Measurements from ENCODE around the gene PMS1. TPM values are rescaled to one million over a fixed set of nuclear protein-coding genes. Genes with fewer than 3 reads are reported as not detected.
A peak's percentile ranks its signal among the peaks of the same experiment; 100 is the strongest.
"Not testable (repeated sequence)": the region's sequence is repeated elsewhere in the genome, so short reads cannot be mapped to it uniquely, and the experiment has no call there.

PMS1 gene
- total RNA-seq, 1 donor from 2014 or later = 23.9 TPM

- Mint-ChIP-seq H3K36me3 (ENCODE audit: low read depth) (peaks cover 12% of the 10 kb centered on the region), H3K4me1 (ENCODE audit: low read depth) (peaks cover 22% of the 10 kb centered on the region), H3K9me3 (ENCODE audit: low read depth) (no peaks in the 10 kb centered on the region), H3K27ac (ENCODE audit: unreplicated experiment) (no peak overlapping the region), H3K4me3 (ENCODE audit: unreplicated experiment) (no peak overlapping the region), H3K27me3 (ENCODE audit: low read depth) (no peaks in the 10 kb centered on the region)
- no peak for DNase-seq (ENCODE audit: low spot score)
- no peak for TF ChIP-seq CTCF (IDR thresholded peaks at IDR 0.05)
These were observed 46.3 kb downstream of the PMS1 start for GRCh38 chr2:189830510-189830909.

- Mint-ChIP-seq H3K4me1 (ENCODE audit: low read depth) (peaks cover 36% of the 10 kb centered on the region), H3K9me3 (ENCODE audit: low read depth) (no peaks in the 10 kb centered on the region), H3K4me3 (ENCODE audit: unreplicated experiment) (no peak overlapping the region), H3K27me3 (ENCODE audit: low read depth) (no peaks in the 10 kb centered on the region), H3K36me3 (ENCODE audit: low read depth) (peaks cover 8% of the 10 kb centered on the region), H3K27ac (ENCODE audit: unreplicated experiment) (peak overlapping the region; percentile 80)
- no peak for DNase-seq (ENCODE audit: low spot score)
- TF ChIP-seq CTCF (IDR thresholded peaks at IDR 0.05) = no peak
These were observed 49.8 kb downstream of the PMS1 start for GRCh38 chr2:189834059-189834458.

DNA sequence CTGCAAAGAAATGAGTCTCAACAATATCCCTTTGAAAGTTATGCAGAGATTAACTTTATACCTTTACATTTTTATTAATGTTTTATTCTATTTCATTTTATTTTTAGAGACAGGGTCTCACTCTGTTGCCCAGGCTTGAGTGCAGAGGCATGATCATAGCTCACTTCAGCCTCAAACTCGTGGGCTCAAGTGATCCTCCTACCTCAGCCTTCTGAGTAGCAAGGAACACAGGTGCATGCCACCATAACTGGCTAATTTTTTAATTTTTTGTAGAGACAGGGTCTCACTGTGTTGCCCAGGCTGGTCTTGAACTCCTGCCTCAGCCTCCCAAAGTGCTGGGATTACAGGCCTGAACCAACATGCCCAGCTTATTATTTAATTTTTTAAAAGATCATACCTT is 50.4 kb downstream of the PMS1 start:
- H3K4me1 Mint-ChIP-seq (ENCODE audit: low read depth) = peaks cover 36% of the 10 kb centered on the region
- not testable (repeated sequence) for DNase-seq (ENCODE audit: low spot score); H3K9me3 Mint-ChIP-seq (ENCODE audit: low read depth); H3K27me3 Mint-ChIP-seq (ENCODE audit: low read depth); H3K4me3 Mint-ChIP-seq (ENCODE audit: unreplicated experiment); H3K36me3 Mint-ChIP-seq (ENCODE audit: low read depth)
- H3K27ac Mint-ChIP-seq (ENCODE audit: unreplicated experiment) = peak overlapping the region; percentile 80

GRCh38 chr2:189835855-189836558 is 51.8 kb downstream of the PMS1 start:
- Mint-ChIP-seq H3K4me1 (ENCODE audit: low read depth) (peaks cover 36% of the 10 kb centered on the region), H3K27ac (ENCODE audit: unreplicated experiment) (peak overlapping the region; percentile 96), H3K27me3 (ENCODE audit: low read depth) (no peaks in the 10 kb centered on the region), H3K4me3 (ENCODE audit: unreplicated experiment) (no peak overlapping the region), H3K9me3 (ENCODE audit: low read depth) (no peaks in the 10 kb centered on the region), H3K36me3 (ENCODE audit: low read depth) (peaks cover 5% of the 10 kb centered on the region)
- TF ChIP-seq CTCF (IDR thresholded peaks at IDR 0.05) = no peak
- DNase-seq (ENCODE audit: low spot score) = no peak

DNA sequence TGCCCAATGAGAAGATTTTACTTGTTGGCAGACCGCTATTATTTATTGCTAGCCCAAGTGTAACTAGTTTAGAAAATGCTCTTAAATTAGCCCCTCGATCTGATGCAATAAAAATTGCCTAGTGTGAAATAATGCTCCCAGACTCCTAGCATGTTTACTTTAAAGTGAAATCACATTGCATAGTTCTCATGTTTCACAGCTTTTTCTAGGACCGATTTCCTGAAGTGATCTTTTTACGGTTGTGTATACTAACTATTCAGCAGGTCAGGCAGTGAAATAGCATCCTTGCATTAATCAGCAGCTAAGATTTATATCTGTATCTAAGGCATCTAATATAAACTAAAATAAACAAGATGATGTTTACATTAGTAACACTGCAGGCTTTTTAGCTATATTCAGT is 52.4 kb downstream of the PMS1 start:
- no peak for TF ChIP-seq CTCF (IDR thresholded peaks at IDR 0.05)
- Mint-ChIP-seq H3K4me3 (ENCODE audit: unreplicated experiment) (peak overlapping the region; percentile 7), H3K4me1 (ENCODE audit: low read depth) (peaks cover 36% of the 10 kb centered on the region), H3K36me3 (ENCODE audit: low read depth) (peaks cover 5% of the 10 kb centered on the region), H3K27ac (ENCODE audit: unreplicated experiment) (peak overlapping the region; percentile 96), H3K9me3 (ENCODE audit: low read depth) (no peaks in the 10 kb centered on the region), H3K27me3 (ENCODE audit: low read depth) (no peaks in the 10 kb centered on the region)
- no peak for DNase-seq (ENCODE audit: low spot score)

- DNase-seq (ENCODE audit: low spot score) = no peak
- Mint-ChIP-seq H3K27ac (ENCODE audit: unreplicated experiment) (peak overlapping the region; percentile 96), H3K9me3 (ENCODE audit: low read depth) (no peaks in the 10 kb centered on the region), H3K27me3 (ENCODE audit: low read depth) (no peaks in the 10 kb centered on the region), H3K36me3 (ENCODE audit: low read depth) (peaks cover 11% of the 10 kb centered on the region), H3K4me3 (ENCODE audit: unreplicated experiment) (no peak overlapping the region), H3K4me1 (ENCODE audit: low read depth) (peaks cover 31% of the 10 kb centered on the region)
- TF ChIP-seq CTCF (IDR thresholded peaks at IDR 0.05) = no peak
These were observed 53.1 kb downstream of the PMS1 start for GRCh38 chr2:189837326-189837725.
